Measurements from ENCODE around the gene OPRM1. TPM values are rescaled to one million over a fixed set of nuclear protein-coding genes. Genes with fewer than 3 reads are reported as not detected.

OPRM1 gene
- total RNA-seq, 1 donor from 2014 or later, result not detected

GRCh38 chr6:154241581-154241980 lies 202.5 kb downstream of the OPRM1 start:
- TF ChIP-seq, protein P1, sequence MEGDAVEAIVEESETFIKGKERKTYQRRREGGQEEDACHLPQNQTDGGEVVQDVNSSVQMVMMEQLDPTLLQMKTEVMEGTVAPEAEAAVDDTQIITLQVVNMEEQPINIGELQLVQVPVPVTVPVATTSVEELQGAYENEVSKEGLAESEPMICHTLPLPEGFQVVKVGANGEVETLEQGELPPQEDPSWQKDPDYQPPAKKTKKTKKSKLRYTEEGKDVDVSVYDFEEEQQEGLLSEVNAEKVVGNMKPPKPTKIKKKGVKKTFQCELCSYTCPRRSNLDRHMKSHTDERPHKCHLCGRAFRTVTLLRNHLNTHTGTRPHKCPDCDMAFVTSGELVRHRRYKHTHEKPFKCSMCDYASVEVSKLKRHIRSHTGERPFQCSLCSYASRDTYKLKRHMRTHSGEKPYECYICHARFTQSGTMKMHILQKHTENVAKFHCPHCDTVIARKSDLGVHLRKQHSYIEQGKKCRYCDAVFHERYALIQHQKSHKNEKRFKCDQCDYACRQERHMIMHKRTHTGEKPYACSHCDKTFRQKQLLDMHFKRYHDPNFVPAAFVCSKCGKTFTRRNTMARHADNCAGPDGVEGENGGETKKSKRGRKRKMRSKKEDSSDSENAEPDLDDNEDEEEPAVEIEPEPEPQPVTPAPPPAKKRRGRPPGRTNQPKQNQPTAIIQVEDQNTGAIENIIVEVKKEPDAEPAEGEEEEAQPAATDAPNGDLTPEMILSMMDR (IDR thresholded peaks at IDR 0.05), result no peak
- Mint-ChIP-seq H3K27ac (ENCODE audit: unreplicated experiment) (peak overlapping the region; percentile 43), H3K4me1 (ENCODE audit: low read depth) (peaks cover 11% of the 10 kb centered on the region), H3K4me3 (ENCODE audit: unreplicated experiment) (no peak overlapping the region), H3K27me3 (ENCODE audit: low read depth) (no peaks in the 10 kb centered on the region), H3K36me3 (ENCODE audit: low read depth) (no peaks in the 10 kb centered on the region), H3K9me3 (ENCODE audit: low read depth) (no peaks in the 10 kb centered on the region)
- DNase-seq (ENCODE audit: low spot score), result no peak

DNA sequence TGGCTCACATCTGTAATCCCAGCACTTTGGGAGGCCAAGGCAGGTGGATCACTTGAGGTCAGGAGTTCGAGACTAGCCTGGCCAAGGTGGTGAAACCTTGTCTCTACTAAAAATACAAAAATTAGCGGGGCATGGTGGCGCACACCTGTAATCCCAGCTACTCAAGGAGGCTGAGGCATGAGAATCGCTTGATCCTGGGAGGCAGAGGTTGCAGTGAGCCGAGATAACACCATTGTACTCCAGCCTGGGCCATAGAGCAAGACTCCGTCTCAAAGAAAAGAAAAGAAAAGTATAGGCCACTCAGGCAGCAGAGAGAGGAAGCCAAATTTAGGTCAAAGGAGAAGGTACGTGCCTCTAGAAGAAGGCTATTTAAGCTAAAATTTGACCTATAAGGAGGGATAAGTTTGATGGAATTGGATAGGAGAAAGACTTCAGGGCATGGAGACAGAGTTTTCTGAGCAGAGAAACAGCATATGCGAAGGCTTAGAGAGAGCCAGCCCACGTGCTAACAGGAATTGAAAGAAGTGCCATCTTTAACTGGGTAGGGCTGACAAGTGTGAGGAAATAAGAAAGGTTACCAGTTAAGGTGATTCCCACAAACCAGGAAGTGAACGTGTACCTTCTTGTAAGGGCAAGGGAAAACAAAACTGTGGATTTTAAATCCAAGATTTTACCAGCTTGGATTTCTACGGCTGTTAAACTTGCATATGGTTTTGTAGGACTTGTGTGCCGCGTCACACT lies 203.7 kb downstream of the OPRM1 start:
- peaks cover 10% of the 10 kb centered on the region for H3K4me1 Mint-ChIP-seq (ENCODE audit: low read depth)
- H3K9me3 Mint-ChIP-seq (ENCODE audit: low read depth), result no peaks in the 10 kb centered on the region
- no peaks in the 10 kb centered on the region for H3K36me3 Mint-ChIP-seq (ENCODE audit: low read depth)
- no peak overlapping the region for H3K27ac Mint-ChIP-seq (ENCODE audit: unreplicated experiment)
- TF ChIP-seq, protein P1 (IDR thresholded peaks at IDR 0.05), result no peak
- H3K27me3 Mint-ChIP-seq (ENCODE audit: low read depth), result peaks cover 2% of the 10 kb centered on the region
- H3K4me3 Mint-ChIP-seq (ENCODE audit: unreplicated experiment), result no peak overlapping the region
- no peak for DNase-seq (ENCODE audit: low spot score)

GRCh38 chr6:154243793-154244750 lies 205.0 kb downstream of the OPRM1 start:
- no peaks in the 10 kb centered on the region for H3K9me3 Mint-ChIP-seq (ENCODE audit: low read depth)
- H3K36me3 Mint-ChIP-seq (ENCODE audit: low read depth), result no peaks in the 10 kb centered on the region
- H3K27me3 Mint-ChIP-seq (ENCODE audit: low read depth), result peaks cover 2% of the 10 kb centered on the region
- H3K4me3 Mint-ChIP-seq (ENCODE audit: unreplicated experiment), result no peak overlapping the region
- H3K4me1 Mint-ChIP-seq (ENCODE audit: low read depth), result peaks cover 10% of the 10 kb centered on the region
- no peak for DNase-seq (ENCODE audit: low spot score)
- no peak overlapping the region for H3K27ac Mint-ChIP-seq (ENCODE audit: unreplicated experiment)
- TF ChIP-seq, protein P1 (IDR thresholded peaks at IDR 0.05), result no peak

DNA sequence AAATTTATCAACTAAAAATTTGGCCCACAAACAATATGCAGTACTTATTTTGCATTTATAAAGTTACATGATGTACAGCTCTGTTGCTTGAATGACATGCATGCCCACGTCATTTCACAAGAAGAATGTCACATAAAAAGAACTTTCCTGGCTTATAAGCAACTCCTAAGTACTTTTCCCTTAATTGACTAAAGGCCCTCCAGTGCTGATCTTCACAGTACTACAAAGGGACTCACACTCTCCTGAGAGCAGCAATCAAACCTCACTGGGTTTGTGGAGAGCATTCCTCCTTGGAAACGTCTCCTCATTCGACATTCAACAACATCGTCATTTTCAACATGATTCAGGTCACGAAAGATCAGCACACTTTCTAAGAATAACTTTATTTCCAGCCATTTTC lies 206.5 kb downstream of the OPRM1 start:
- H3K27ac Mint-ChIP-seq (ENCODE audit: unreplicated experiment), result no peak overlapping the region
- no peak for DNase-seq (ENCODE audit: low spot score)
- peaks cover 10% of the 10 kb centered on the region for H3K4me1 Mint-ChIP-seq (ENCODE audit: low read depth)
- no peak overlapping the region for H3K4me3 Mint-ChIP-seq (ENCODE audit: unreplicated experiment)
- no peaks in the 10 kb centered on the region for H3K36me3 Mint-ChIP-seq (ENCODE audit: low read depth)
- TF ChIP-seq, protein P1 (IDR thresholded peaks at IDR 0.05), result no peak
- H3K9me3 Mint-ChIP-seq (ENCODE audit: low read depth), result no peaks in the 10 kb centered on the region
- peaks cover 2% of the 10 kb centered on the region for H3K27me3 Mint-ChIP-seq (ENCODE audit: low read depth)

DNA sequence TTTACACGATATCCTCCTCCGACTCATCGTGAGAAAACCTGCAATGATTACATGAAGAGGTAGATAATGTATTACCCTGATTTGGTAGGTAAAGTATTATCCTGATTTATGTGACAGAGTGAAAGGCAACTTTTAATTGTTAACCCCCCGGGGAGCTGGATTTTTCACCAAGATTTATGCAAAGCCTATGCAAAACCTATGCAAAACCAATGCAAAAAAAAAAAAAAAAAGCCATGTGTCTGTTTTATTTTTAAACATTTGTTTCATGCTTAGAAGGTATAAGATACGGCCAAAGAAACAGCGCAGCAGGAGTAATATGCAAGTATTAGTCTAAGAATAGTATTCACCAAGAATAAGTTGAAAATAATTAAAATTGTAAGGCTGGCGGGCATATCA lies 207.7 kb downstream of the OPRM1 start:
- DNase-seq (ENCODE audit: low spot score), result no peak
- no peak overlapping the region for H3K27ac Mint-ChIP-seq (ENCODE audit: unreplicated experiment)
- no peaks in the 10 kb centered on the region for H3K36me3 Mint-ChIP-seq (ENCODE audit: low read depth)
- peaks cover 2% of the 10 kb centered on the region for H3K27me3 Mint-ChIP-seq (ENCODE audit: low read depth)
- no peak overlapping the region for H3K4me3 Mint-ChIP-seq (ENCODE audit: unreplicated experiment)
- peaks cover 6% of the 10 kb centered on the region for H3K4me1 Mint-ChIP-seq (ENCODE audit: low read depth)
- no peaks in the 10 kb centered on the region for H3K9me3 Mint-ChIP-seq (ENCODE audit: low read depth)
- TF ChIP-seq, protein P1 (IDR thresholded peaks at IDR 0.05), result no peak

Data from chondrocyte (in vitro differentiated cells).